ENCODE measurements around the gene PAK3. TPM values are rescaled to one million over a fixed set of nuclear protein-coding genes. Genes with fewer than 3 reads are reported as not detected.

PAK3 gene
- total and polyA plus RNA-seq, 2 of the 8 experiments (the other 6 are each of a cell fraction or from before 2014, with no cell fraction given), result 0.80 to 7.2 TPM

DNA sequence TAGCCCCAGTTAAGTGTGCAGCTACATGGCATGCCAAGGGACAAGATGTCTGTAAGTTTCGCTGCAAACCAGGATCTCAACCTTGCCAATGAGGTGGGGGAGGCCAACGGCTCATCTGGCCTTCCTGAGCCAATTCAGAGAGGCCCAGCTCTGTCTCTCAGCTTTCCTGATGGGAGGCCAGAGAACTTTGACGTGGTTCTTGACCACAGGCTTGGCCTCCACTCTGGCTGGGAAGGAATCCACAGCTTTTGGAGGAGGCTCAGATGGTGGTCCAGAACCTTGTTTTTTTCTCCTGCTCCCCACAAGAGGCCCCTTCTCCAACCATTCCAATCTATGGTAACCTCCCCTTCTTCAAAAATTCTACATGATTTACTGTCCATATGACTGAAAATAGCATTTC is 164.5 kb downstream of the PAK3 start (continued):
- TF ChIP-seq EP300 (IDR thresholded peaks at IDR 0.05; ENCODE audit: borderline replicate concordance in 1 of 2, low read depth in 2 of 2, low read length in 2 of 2), result no peak
- no peak for TF ChIP-seq RFX5 (IDR thresholded peaks at IDR 0.05; ENCODE audit: borderline replicate concordance, low read depth, low read length)
- no peak for TF ChIP-seq TBP (IDR thresholded peaks at IDR 0.05; ENCODE audit: low read depth, low read length)
